ENCODE results near the gene INSM2. TPM values are rescaled to one million over a fixed set of nuclear protein-coding genes. Genes with fewer than 3 reads are reported as not detected.

INSM2 gene, protein sequence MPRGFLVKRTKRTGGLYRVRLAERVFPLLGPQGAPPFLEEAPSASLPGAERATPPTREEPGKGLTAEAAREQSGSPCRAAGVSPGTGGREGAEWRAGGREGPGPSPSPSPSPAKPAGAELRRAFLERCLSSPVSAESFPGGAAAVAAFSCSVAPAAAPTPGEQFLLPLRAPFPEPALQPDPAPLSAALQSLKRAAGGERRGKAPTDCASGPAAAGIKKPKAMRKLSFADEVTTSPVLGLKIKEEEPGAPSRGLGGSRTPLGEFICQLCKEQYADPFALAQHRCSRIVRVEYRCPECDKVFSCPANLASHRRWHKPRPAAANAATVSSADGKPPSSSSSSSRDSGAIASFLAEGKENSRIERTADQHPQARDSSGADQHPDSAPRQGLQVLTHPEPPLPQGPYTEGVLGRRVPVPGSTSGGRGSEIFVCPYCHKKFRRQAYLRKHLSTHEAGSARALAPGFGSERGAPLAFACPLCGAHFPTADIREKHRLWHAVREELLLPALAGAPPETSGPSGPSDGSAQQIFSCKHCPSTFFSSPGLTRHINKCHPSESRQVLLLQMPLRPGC
- not detected in 2 replicates for total RNA-seq

DNA sequence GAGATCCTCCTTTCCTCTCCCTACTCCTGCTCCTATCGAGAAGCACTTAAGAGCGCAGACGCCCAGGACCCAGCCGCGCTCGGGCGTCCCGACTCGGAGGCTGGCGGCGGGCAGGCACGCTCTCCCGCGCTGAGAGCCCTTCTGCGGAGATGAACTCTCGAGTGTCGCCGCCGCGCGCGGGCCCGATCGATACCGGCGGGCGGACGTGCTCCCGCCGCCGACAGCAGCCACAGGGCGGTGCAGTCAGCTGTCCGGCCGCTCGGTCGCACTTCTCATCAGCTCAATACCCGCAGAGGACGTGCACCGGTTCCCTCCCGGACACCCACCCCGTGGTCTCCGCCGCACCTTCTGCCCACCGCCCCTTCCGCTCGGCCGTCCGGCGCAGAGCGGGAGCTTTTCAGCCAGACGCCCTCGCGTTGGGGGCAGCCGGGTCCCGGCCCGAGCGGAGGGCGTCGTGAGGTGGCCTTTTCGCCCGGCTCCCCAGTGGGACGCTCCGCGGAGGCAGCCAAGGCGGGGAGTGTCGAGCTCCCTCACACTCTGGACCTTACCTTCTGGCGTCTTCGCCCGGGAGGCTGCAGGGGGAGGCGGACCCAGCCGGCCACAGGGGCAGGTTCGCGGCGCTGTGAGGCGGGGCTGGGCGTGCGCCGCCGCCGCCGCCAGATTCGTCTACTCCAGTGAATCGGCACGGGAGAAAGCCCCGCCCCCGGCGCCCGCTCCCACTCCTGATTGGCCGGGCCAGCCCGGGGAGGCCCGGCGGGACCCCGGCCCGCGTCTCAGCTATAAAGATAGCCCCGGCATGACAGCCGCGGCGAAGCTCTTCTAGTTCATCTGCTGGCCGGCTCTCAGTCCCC is at the start of gene INSM2:
Gene INSM2, plus strand, starts transcription at position 808 of the 851 bp plus-strand sequence. CDS start 89 bp downstream, outside the sequence.

Other genes starting within 250 kb of the INSM2 start
- 338 and 510 TPM in 2 replicates for gene PSMA6, start 241.8 kb upstream of the INSM2 start, total RNA-seq
- gene NFKBIA, start 129.4 kb upstream of the INSM2 start, total RNA-seq = 72.4 and 262 TPM in 2 replicates

All from epithelial cell of umbilical artery (primary cell).